Gastroesophageal sphincter (tissue), 4 donors: Measurements from ENCODE around the gene ST13. TPM values are rescaled to one million over a fixed set of nuclear protein-coding genes. Genes with fewer than 3 reads are reported as not detected.
A peak's percentile ranks its signal among the peaks of the same experiment; 100 is the strongest.
"Not testable (repeated sequence)": the region's sequence is repeated elsewhere in the genome, so short reads cannot be mapped to it uniquely, and the experiment has no call there.

Experiments
- ATAC-seq: fragments of 150-250 bp; one replicate; pipeline ENCODE4 v1.9.1; 2016; ENCODE audit warnings: mild to moderate bottlenecking, moderate library complexity
- H3K27ac ChIP-seq, 4 donors: fragments of 200-600 bp; sonication (generic) in 3 of 4; 1 replicate in 3 of 4; 2 replicates in 1 of 4; pipeline ENCODE4 v1.5.1; 2016 to 2019
- H3K27me3 ChIP-seq: fragments of 200-600 bp; sonication (generic); one replicate; pipeline ENCODE4 v1.5.1; 2019
- H3K36me3 ChIP-seq, 2 donors: fragments of 200-600 bp; sonication (generic); one replicate each; pipeline ENCODE4 v1.5.1; 2019; ENCODE audit warnings: control low read depth in 1 of 2
- H3K4me1 ChIP-seq, 3 donors: fragments of 200-600 bp; sonication (generic); 1 replicate in 2 of 3; 2 replicates in 1 of 3; pipeline ENCODE4 v1.5.1; 2016 to 2019; ENCODE audit warnings: control low read depth in 2 of 3
- H3K4me3 ChIP-seq, 2 donors: fragments of 200-600 bp; sonication (generic); one replicate each; pipeline ENCODE4 v1.5.1; 2019; ENCODE audit warnings: mild to moderate bottlenecking in 1 of 2, moderate library complexity in 1 of 2
- H3K9me3 ChIP-seq, 3 donors: fragments of 200-600 bp; sonication (generic); one replicate each; pipeline ENCODE4 v1.5.1; 2017 to 2019; ENCODE audit warnings: control low read depth in 2 of 3
- EP300 ChIP-seq: sonication (generic); formaldehyde crosslinking; IDR thresholded peaks from one replicate; pipeline ENCODE4 v1.6.1; 2017; ENCODE audit warnings: antibody characterized with exemption, mild to moderate bottlenecking
- POLR2A ChIP-seq, 2 donors: fragments of 450-650 bp; IDR thresholded peaks; one replicate each; pipeline ENCODE4 v1.6.1; 2017; ENCODE audit warnings: antibody characterized with exemption in 2 of 2, mild to moderate bottlenecking in 2 of 2, moderate library complexity in 1 of 2
- POLR2AphosphoS5 ChIP-seq: sonication (generic); formaldehyde crosslinking; IDR thresholded peaks from one replicate; pipeline ENCODE4 v1.6.1; 2017; ENCODE audit warnings: antibody characterized with exemption
- WGBS, 2 donors: methylation state at CpG; one replicate each; pipeline ENCODE4 v1.1.5; 2018; ENCODE audit warnings: low coverage in 1 of 2; 5-methylcytosine and 5-hydroxymethylcytosine counted together
- total RNA-seq, 4 donors: library from RNA; depleted of rRNA; stranded (reverse); fragments of >200 nt; gene quantifications; one replicate each; pipeline ENCODE4 v1.1.0, GENCODE V29; 2016
- TF ChIP-seq, protein P1 (sequence below), 4 experiments: fragments of 200-600 bp in 2 of 4; fragments of 450-650 bp in 2 of 4; sonication (generic) in 1 of 4; IDR thresholded peaks; one replicate each; pipeline ENCODE4 v1.5.1; 2017 to 2019; ENCODE audit warnings: antibody characterized with exemption in 4 of 4, mild to moderate bottlenecking in 2 of 4, moderate library complexity in 2 of 4

ST13 gene
- total RNA-seq, 4 donors from 2014 or later = 179 to 239 (median 211) TPM

- Histone ChIP-seq H3K27ac (peak overlapping the region; percentile 89 to 97 (median 94)), H3K36me3 (peaks cover 0 to 19% of the 10 kb centered on the region in 2 donors), H3K4me1 (peaks cover 16 to 53% (median 32%) of the 10 kb centered on the region in 3 donors), H3K4me3 (peak overlapping the region; percentile 73 to 89), H3K27me3 (no peaks in the 10 kb centered on the region), H3K9me3 (no peaks in the 10 kb centered on the region)
- TF ChIP-seq, protein P1, sequence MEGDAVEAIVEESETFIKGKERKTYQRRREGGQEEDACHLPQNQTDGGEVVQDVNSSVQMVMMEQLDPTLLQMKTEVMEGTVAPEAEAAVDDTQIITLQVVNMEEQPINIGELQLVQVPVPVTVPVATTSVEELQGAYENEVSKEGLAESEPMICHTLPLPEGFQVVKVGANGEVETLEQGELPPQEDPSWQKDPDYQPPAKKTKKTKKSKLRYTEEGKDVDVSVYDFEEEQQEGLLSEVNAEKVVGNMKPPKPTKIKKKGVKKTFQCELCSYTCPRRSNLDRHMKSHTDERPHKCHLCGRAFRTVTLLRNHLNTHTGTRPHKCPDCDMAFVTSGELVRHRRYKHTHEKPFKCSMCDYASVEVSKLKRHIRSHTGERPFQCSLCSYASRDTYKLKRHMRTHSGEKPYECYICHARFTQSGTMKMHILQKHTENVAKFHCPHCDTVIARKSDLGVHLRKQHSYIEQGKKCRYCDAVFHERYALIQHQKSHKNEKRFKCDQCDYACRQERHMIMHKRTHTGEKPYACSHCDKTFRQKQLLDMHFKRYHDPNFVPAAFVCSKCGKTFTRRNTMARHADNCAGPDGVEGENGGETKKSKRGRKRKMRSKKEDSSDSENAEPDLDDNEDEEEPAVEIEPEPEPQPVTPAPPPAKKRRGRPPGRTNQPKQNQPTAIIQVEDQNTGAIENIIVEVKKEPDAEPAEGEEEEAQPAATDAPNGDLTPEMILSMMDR (IDR thresholded peaks at IDR 0.05) = no peak
- TF ChIP-seq POLR2A (IDR thresholded peaks at IDR 0.05) = no peak
- no peak for TF ChIP-seq EP300
- no peak for TF ChIP-seq POLR2AphosphoS5
- ATAC-seq = no peak
- WGBS, 2 donors = 5 to 6% methylated on average over 12 to 18 of the region's 18 CpGs
Measured at GRCh38 chr22:40857309-40857855, 943 bp upstream of the ST13 start.

- Histone ChIP-seq H3K27ac (peak overlapping the region; percentile 89 to 97 (median 94)), H3K9me3 (no peaks in the 10 kb centered on the region), H3K4me1 (peaks cover 16 to 66% (median 32%) of the 10 kb centered on the region in 3 donors), H3K4me3 (peak overlapping the region; percentile 73 to 89), H3K27me3 (no peaks in the 10 kb centered on the region), H3K36me3 (peaks cover 0 to 7% of the 10 kb centered on the region in 2 donors)
- TF ChIP-seq, protein P1 (IDR thresholded peaks at IDR 0.05) = no peak
- TF ChIP-seq POLR2AphosphoS5 (no peak), POLR2A (IDR thresholded peaks at IDR 0.05) (no peak), EP300 (no peak)
- peak; percentile 26 for ATAC-seq
- 0% methylated on average over 8 to 16 of the region's 29 CpGs for WGBS, 2 donors
Measured at GRCh38 chr22:40855979-40856512, 393 bp downstream of the ST13 start.

DNA sequence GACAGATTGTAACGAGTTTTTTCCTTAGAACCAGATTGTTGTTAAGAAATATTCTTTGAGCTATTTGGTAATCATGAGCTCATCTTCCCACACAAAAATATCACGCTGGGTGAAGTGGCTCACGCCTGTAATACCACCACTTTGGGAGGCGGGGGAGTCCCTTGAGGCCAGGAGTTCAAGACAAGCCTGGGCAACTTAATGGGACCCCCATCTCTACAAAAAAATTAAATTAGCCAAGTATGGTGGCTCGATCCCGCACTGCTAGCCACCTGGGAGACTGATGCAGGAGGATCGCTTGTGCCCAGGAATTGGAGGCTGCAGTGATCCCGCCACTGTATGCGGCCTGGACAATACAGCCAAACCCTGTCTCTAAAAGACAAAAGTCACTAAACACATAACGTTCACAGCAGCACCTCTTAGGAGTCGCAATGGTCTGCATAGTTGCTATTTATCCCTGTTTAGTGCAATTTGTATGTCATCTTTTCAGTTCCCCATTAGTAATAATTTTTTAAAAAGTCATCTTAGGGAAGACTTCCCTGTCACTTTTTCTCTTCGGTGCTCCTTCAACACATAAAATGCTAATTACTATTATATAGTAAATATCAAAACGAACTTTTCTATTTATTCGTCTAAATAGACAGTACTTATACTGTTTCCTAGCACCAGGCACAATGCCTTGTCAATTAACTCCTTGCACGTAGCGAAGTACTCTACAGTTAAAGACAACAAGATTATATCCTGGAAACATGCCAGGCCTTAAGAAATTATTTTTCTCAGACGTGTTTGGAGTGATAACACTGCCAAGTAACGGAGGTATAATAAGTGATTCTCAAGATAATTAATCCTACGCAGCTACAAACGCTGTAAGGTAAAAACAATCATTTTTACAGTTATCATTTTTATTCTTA is 1.1 kb downstream of the ST13 start:
- Histone ChIP-seq H3K4me3 (peak overlapping the region; percentile 73 to 89), H3K36me3 (peaks cover 0 to 3% of the 10 kb centered on the region in 2 donors), H3K27me3 (no peaks in the 10 kb centered on the region), H3K27ac (peak overlapping the region; percentile 89 to 97 (median 94)), H3K4me1 (peaks cover 16 to 73% (median 32%) of the 10 kb centered on the region in 3 donors), H3K9me3 (no peaks in the 10 kb centered on the region)
- TF ChIP-seq POLR2AphosphoS5 (no peak), POLR2A (IDR thresholded peaks at IDR 0.05) (no peak)
- ATAC-seq = no peak
- 23 to 27% methylated on average over 17 to 20 of the region's 20 CpGs for WGBS, 2 donors

- no peak for ATAC-seq
- Histone ChIP-seq H3K27ac (peak overlapping the region in 2 of 4 donors; percentile 92 to 97), H3K4me3 (peak overlapping the region in 1 of 2 donors; percentile 73), H3K27me3 (no peaks in the 10 kb centered on the region), H3K4me1 (peaks cover 16 to 76% (median 32%) of the 10 kb centered on the region in 3 donors), H3K9me3 (no peaks in the 10 kb centered on the region), H3K36me3 (peaks cover 0 to 17% of the 10 kb centered on the region in 2 donors)
- 26 to 31% methylated on average over 3 of the region's 3 CpGs for WGBS, 2 donors
- TF ChIP-seq POLR2AphosphoS5 = no peak
- TF ChIP-seq POLR2A (IDR thresholded peaks at IDR 0.05) = no peak
- no peak for TF ChIP-seq EP300
- TF ChIP-seq, protein P1 (IDR thresholded peaks at IDR 0.05) = no peak
Measured at GRCh38 chr22:40853961-40854360, 2.5 kb downstream of the ST13 start.

- Histone ChIP-seq H3K27me3 (no peaks in the 10 kb centered on the region), H3K27ac (peak overlapping the region in 1 of 4 donors; percentile 92), H3K4me3 (peak overlapping the region in 1 of 2 donors; percentile 73), H3K4me1 (peaks cover 16 to 70% (median 32%) of the 10 kb centered on the region in 3 donors), H3K36me3 (peaks cover 0 to 23% of the 10 kb centered on the region in 2 donors), H3K9me3 (no peaks in the 10 kb centered on the region)
- no peak for TF ChIP-seq EP300
- ATAC-seq = no peak
- 17 to 28% methylated on average over 1 of the region's 1 CpG for WGBS, 2 donors
Measured at GRCh38 chr22:40853333-40853732, 3.1 kb downstream of the ST13 start.

GRCh38 chr22:40845816-40846215 is 10.6 kb downstream of the ST13 start:
- peaks cover 4 to 83% of the 10 kb centered on the region in 2 donors for H3K36me3 ChIP-seq
- H3K27ac ChIP-seq, H3K27me3 ChIP-seq, ATAC-seq, H3K9me3 ChIP-seq, H3K4me3 ChIP-seq: not testable (repeated sequence)
- WGBS, 2 donors = 82 to 94% methylated on average over 9 to 11 of the region's 11 CpGs
- H3K4me1 ChIP-seq = peaks cover 0 to 35% (median 5%) of the 10 kb centered on the region in 3 donors
